Stimulated activated naive B cell treated with anti-CD40 and anti-IgM and Interleukin-4, amounts not matched to agents 10 μg/mL and 1 μg/mL and 100 μg/mL, for 72 hours (primary cell): Measurements from ENCODE around the gene NEMP1.

Experiments used
- ATAC-seq, 2 donors: fragments of 150-1000 bp; cut with Tn5 transposase; replicated peaks; 2 replicates each; pipeline ENCODE4 v1.10.0; 2021; ENCODE audit warnings: moderate library complexity in 1 of 2
- DNase-seq: peaks from one replicate; pipeline ENCODE4 v3.0.0; 2021
- H3K27ac Mint-ChIP-seq: one replicate; pipeline ENCODE4 v1.8.0; 2022; ENCODE audit warnings: mild to moderate bottlenecking, mixed read lengths
- H3K27me3 Mint-ChIP-seq, 2 donors: one replicate each; pipeline ENCODE4 v1.8.0; 2022; ENCODE audit warnings: mixed read lengths in 2 of 2
- H3K36me3 Mint-ChIP-seq, 2 donors: one replicate each; pipeline ENCODE4 v1.8.0; 2022; ENCODE audit warnings: mixed read lengths in 2 of 2, mild to moderate bottlenecking in 1 of 2
- H3K4me1 Mint-ChIP-seq, 2 donors: one replicate each; pipeline ENCODE4 v1.8.0; 2022; ENCODE audit warnings: mixed read lengths in 2 of 2, mild to moderate bottlenecking in 1 of 2
- H3K4me3 Mint-ChIP-seq, 2 donors: one replicate each; pipeline ENCODE4 v1.8.0; 2022; ENCODE audit warnings: mild to moderate bottlenecking in 2 of 2, mixed read lengths in 2 of 2, moderate library complexity in 1 of 2
- H3K9me3 Mint-ChIP-seq, 2 donors: one replicate each; pipeline ENCODE4 v1.8.0; 2022; ENCODE audit warnings: mixed read lengths in 2 of 2, mild to moderate bottlenecking in 1 of 2

The NEMP1 gene

GRCh38 chr12:57099047-57099714, 20.6 kb upstream of the NEMP1 start:
- Mint-ChIP-seq H3K27ac (peak overlapping the region; percentile 91), H3K36me3 (peaks cover 56 to 75% of the 10 kb centered on the region in 2 donors), H3K9me3 (no peaks in the 10 kb centered on the region), H3K4me3 (peak overlapping the region in 1 of 2 donors; percentile 5), H3K4me1 (peaks cover 58 to 81% of the 10 kb centered on the region in 2 donors), H3K27me3 (no peaks in the 10 kb centered on the region)
- no peak for ATAC-seq
- no peak for DNase-seq

- peaks cover 57 to 75% of the 10 kb centered on the region in 2 donors for H3K36me3 Mint-ChIP-seq
- H3K4me1 Mint-ChIP-seq: peaks cover 60 to 81% of the 10 kb centered on the region in 2 donors
- no peaks in the 10 kb centered on the region for H3K9me3 Mint-ChIP-seq
- H3K27me3 Mint-ChIP-seq: no peaks in the 10 kb centered on the region
- no peak for DNase-seq
- H3K27ac Mint-ChIP-seq: peak overlapping the region; percentile 91
- peak overlapping the region in 1 of 2 donors; percentile 5 for H3K4me3 Mint-ChIP-seq
- no peak for ATAC-seq
Measured at GRCh38 chr12:57098546-57098945, 20.0 kb upstream of the NEMP1 start.

DNA sequence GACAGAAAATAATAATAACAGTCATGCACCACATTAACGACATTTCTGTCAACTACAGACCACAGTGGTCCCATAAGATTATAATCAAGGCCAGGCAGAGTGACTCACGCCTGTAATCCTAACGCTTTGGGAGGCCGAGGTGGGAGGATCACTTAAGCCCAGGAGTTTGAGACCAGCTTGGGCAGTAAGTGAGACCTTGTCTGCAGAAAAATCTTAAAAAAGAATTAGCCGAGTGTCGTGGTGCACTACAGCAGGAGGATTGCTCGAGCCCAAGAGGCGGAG, 18.9 kb upstream of the NEMP1 start:
- H3K4me1 Mint-ChIP-seq: peaks cover 68 to 84% of the 10 kb centered on the region in 2 donors
- H3K27ac Mint-ChIP-seq: no peak overlapping the region
- peaks cover 65 to 81% of the 10 kb centered on the region in 2 donors for H3K36me3 Mint-ChIP-seq
- ATAC-seq: no peak
- H3K4me3 Mint-ChIP-seq: no peak overlapping the region
- no peaks in the 10 kb centered on the region for H3K9me3 Mint-ChIP-seq
- H3K27me3 Mint-ChIP-seq: no peaks in the 10 kb centered on the region
- DNase-seq: no peak

- Mint-ChIP-seq H3K27ac (peak overlapping the region; percentile 77), H3K9me3 (no peaks in the 10 kb centered on the region), H3K4me1 (peaks cover 65 to 84% of the 10 kb centered on the region in 2 donors), H3K36me3 (peaks cover 64 to 81% of the 10 kb centered on the region in 2 donors), H3K27me3 (no peaks in the 10 kb centered on the region), H3K4me3 (peak overlapping the region in 1 of 2 donors; percentile 12)
- no peak for ATAC-seq
- no peak for DNase-seq
Measured at GRCh38 chr12:57096748-57097553, 18.4 kb upstream of the NEMP1 start.

GRCh38 chr12:57096099-57096572, 17.5 kb upstream of the NEMP1 start:
- ATAC-seq (no peak), DNase-seq (no peak)
- Mint-ChIP-seq H3K36me3 (peaks cover 65 to 85% of the 10 kb centered on the region in 2 donors), H3K27ac (peak overlapping the region; percentile 77), H3K27me3 (no peaks in the 10 kb centered on the region), H3K4me1 (peaks cover 68 to 85% of the 10 kb centered on the region in 2 donors), H3K9me3 (no peaks in the 10 kb centered on the region), H3K4me3 (peak overlapping the region; percentile 3 to 59)

GRCh38 chr12:57095440-57095839, 16.8 kb upstream of the NEMP1 start:
- ATAC-seq: no peak
- no peak overlapping the region for H3K4me3 Mint-ChIP-seq
- peak overlapping the region; percentile 96 for H3K27ac Mint-ChIP-seq
- no peaks in the 10 kb centered on the region for H3K27me3 Mint-ChIP-seq
- peaks cover 63 to 90% of the 10 kb centered on the region in 2 donors for H3K36me3 Mint-ChIP-seq
- DNase-seq: no peak
- peaks cover 74 to 91% of the 10 kb centered on the region in 2 donors for H3K4me1 Mint-ChIP-seq
- no peaks in the 10 kb centered on the region for H3K9me3 Mint-ChIP-seq

- Mint-ChIP-seq H3K9me3 (no peaks in the 10 kb centered on the region), H3K27ac (peak overlapping the region; percentile 96), H3K36me3 (peaks cover 61 to 87% of the 10 kb centered on the region in 2 donors), H3K27me3 (no peaks in the 10 kb centered on the region), H3K4me1 (peaks cover 74 to 91% of the 10 kb centered on the region in 2 donors), H3K4me3 (peak overlapping the region; percentile 73 to 83)
- no peak for DNase-seq
- ATAC-seq: peak; percentile 8 to 14
Measured at GRCh38 chr12:57094208-57095160, 15.9 kb upstream of the NEMP1 start.

- no peaks in the 10 kb centered on the region for H3K9me3 Mint-ChIP-seq
- H3K4me3 Mint-ChIP-seq: peak overlapping the region; percentile 73 to 83
- H3K27ac Mint-ChIP-seq: peak overlapping the region; percentile 96
- H3K36me3 Mint-ChIP-seq: peaks cover 53 to 80% of the 10 kb centered on the region in 2 donors
- ATAC-seq: peak; percentile 51
- peaks cover 67 to 84% of the 10 kb centered on the region in 2 donors for H3K4me1 Mint-ChIP-seq
- peak; percentile 52 for DNase-seq
- H3K27me3 Mint-ChIP-seq: no peaks in the 10 kb centered on the region
Measured at GRCh38 chr12:57093415-57094207, 15.0 kb upstream of the NEMP1 start.

DNA sequence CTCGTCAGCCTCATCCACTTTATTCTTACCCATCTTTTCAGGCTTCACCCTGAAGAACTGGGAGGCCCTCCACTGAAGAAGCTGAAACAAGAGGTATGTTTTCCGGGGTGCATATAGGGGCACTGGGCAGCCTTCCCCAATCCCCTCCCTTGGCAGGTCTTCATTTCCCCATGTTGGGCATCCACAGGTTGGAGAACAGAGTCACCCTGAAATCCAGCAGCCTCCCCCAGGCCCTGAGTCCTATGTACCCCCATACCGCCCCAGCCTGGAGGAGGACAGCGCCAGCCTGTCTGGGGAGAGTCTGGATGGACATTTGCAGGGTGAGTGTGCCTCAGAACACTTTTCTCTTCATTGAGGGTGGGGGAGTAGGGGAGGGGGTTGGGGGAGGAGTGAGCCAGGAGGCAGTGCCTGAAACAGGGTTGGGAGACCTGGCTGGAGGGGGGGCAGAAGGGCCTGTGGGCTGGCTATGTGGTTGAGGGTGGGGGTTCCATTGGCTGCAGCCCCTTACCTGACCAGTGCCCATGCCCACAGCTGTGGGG, 14.4 kb upstream of the NEMP1 start:
- ATAC-seq: no peak
- H3K4me1 Mint-ChIP-seq: peaks cover 63 to 86% of the 10 kb centered on the region in 2 donors
- no peaks in the 10 kb centered on the region for H3K27me3 Mint-ChIP-seq
- H3K27ac Mint-ChIP-seq: peak overlapping the region; percentile 96
- peak overlapping the region; percentile 59 to 73 for H3K4me3 Mint-ChIP-seq
- peaks cover 51 to 77% of the 10 kb centered on the region in 2 donors for H3K36me3 Mint-ChIP-seq
- no peak for DNase-seq
- no peaks in the 10 kb centered on the region for H3K9me3 Mint-ChIP-seq

- ATAC-seq (no peak), DNase-seq (no peak)
- no peaks in the 10 kb centered on the region for H3K27me3 Mint-ChIP-seq
- peak overlapping the region; percentile 57 to 73 for H3K4me3 Mint-ChIP-seq
- H3K4me1 Mint-ChIP-seq: peaks cover 66 to 89% of the 10 kb centered on the region in 2 donors
- H3K36me3 Mint-ChIP-seq: peaks cover 50 to 76% of the 10 kb centered on the region in 2 donors
- H3K27ac Mint-ChIP-seq: peak overlapping the region; percentile 96
- H3K9me3 Mint-ChIP-seq: no peaks in the 10 kb centered on the region
Measured at GRCh38 chr12:57092529-57092862, 13.9 kb upstream of the NEMP1 start.

DNA sequence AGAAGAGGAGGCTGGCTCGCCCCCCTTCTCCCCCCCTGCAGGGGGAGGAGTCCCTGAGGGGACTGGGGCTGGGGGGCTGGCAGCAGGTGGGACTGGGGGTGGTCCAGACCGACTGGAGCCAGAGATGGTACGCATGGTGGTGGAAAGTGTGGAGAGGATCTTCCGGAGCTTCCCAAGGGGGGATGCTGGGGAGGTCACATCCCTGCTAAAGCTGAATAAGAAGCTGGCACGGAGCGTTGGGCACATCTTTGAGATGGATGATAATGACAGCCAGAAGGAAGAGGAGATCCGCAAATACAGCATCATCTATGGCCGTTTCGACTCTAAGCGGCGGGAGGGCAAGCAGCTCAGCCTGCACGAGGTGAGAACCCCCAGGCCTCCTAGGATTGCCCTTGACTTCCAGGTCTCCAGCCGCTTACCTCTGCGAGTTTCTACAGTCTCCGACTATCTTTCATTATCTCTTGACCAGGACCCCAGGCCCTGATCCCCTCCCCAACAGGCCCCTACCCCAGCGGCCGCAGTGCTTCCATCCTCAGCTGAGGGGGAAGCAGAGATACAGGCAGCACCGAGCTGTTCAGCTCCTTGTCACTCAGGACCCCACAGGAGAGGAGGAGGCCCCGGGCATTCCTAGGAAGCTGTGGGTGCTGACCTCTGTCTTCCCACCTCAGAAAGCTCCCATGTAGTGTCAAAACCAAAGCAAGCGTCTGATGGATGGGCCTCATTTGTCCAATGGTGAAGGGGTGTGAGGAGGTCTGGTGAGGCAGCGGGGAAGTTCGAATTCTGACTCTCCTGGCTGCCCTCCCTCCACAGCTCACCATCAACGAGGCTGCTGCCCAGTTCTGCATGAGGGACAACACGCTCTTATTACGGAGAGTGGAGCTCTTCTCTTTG, 13.3 kb upstream of the NEMP1 start:
- peaks cover 61 to 83% of the 10 kb centered on the region in 2 donors for H3K4me1 Mint-ChIP-seq
- peak overlapping the region; percentile 58 to 73 for H3K4me3 Mint-ChIP-seq
- H3K36me3 Mint-ChIP-seq: peaks cover 44 to 70% of the 10 kb centered on the region in 2 donors
- H3K9me3 Mint-ChIP-seq: no peaks in the 10 kb centered on the region
- H3K27ac Mint-ChIP-seq: peak overlapping the region; percentile 96
- ATAC-seq (no peak), DNase-seq (no peak)
- H3K27me3 Mint-ChIP-seq: no peaks in the 10 kb centered on the region

DNA sequence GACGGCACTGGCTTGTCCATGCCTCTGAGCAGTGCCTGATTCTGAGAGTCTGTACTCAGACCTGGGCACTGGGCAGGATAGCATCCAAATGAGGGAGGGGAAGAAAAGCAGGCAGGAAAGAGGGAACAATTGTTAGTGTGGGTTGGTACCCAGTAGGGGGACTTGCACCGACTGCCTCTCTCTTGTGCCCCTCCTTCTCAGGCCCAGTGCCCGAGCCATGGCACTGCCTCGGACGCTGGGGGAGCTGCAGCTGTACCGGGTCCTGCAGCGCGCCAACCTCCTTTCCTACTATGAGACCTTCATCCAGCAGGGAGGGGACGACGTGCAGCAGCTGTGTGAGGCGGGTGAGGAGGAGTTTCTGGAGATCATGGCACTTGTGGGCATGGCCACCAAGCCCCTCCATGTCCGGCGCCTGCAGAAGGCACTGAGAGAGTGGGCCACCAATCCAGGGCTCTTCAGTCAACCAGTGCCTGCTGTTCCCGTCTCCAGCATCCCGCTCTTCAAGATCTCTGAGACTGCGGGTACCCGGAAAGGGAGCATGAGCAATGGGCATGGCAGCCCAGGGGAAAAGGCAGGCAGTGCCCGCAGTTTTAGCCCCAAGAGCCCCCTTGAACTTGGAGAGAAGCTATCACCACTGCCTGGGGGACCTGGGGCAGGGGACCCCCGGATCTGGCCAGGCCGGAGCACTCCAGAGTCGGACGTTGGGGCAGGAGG, 12.5 kb upstream of the NEMP1 start:
- H3K4me3 Mint-ChIP-seq: peak overlapping the region; percentile 58 to 91
- H3K36me3 Mint-ChIP-seq: peaks cover 38 to 61% of the 10 kb centered on the region in 2 donors

More for the DNA sequence above, 12.5 kb upstream of the NEMP1 start:
- no peak for DNase-seq
- Mint-ChIP-seq H3K27me3 (no peaks in the 10 kb centered on the region), H3K27ac (peak overlapping the region; percentile 60), H3K9me3 (no peaks in the 10 kb centered on the region), H3K4me1 (peaks cover 58 to 83% of the 10 kb centered on the region in 2 donors)
- ATAC-seq: no peak
